ENCODE measurements around the gene KLHL25. TPM values are rescaled to one million over a fixed set of nuclear protein-coding genes. Genes with fewer than 3 reads are reported as not detected.

KLHL25 gene
- total RNA-seq (1 to 10 TPM; 4.1 to 9.0 (median 6.9) TPM), polyA plus RNA-seq (1 to 10 TPM; 3.0 to 7.7 (median 4.6) TPM)

GRCh38 chr15:85794598-85795336 lies at the start of gene KLHL25:
Gene KLHL25, minus strand, starts transcription at chr15:85794925. Its CDS starts 25,115 bp downstream, at chr15:85769810.
- Histone ChIP-seq H3K9me3 (no peaks in the 10 kb centered on the region), H3K27ac (peak within 1 kb of the TSS; percentile 84 to 95 (median 89)), H3K4me3 (peak within 1 kb of the TSS; percentile 69 to 94 (median 78)), H3K27me3 (no peaks in the 10 kb centered on the region), H3K36me3 (no peaks in the 10 kb centered on the region), H3K4me1 (peaks cover 0 to 24% (median 18%) of the 10 kb centered on the region in 4 donors)
- peak; percentile 97 for DNase-seq
- TF ChIP-seq POLR2AphosphoS5 (IDR thresholded peaks at IDR 0.05) = peak; percentile 63 to 94 (median 77)
- TF ChIP-seq EP300 (IDR thresholded peaks at IDR 0.05) = no peak
- TF ChIP-seq POLR2A (IDR thresholded peaks at IDR 0.05) = peak; percentile 21 to 69
- WGBS, 2 donors = 1% methylated on average over 70 to 71 of the region's 71 CpGs
- intact Hi-C loops (cut with DNase I) = loop anchor here (2.0 to 5.0 kb wide), 3 partner anchors 38 to 67 kb away; no protein-coding TSS in a partner anchor

DNA sequence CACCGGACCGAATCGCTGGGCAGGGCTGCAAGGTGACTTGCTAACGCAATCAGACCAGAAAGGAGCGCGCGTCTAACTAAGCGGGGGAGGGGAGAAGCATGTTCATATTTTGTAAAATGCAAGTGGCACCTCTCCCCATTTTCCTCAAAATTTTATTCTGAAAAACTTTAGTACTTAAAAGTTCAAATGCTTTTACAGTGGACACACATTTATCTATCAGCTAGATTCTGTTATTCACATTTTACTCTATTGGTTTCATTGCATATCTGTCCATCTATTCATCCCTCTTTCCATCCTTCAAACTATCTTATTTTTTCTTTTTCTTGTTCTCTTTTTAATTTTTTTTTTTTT lies 46.1 kb upstream of the KLHL25 start:
- intact Hi-C loops (cut with DNase I) = loop anchor here (1.0 kb wide), 1 partner anchor 110 kb away; no protein-coding TSS in a partner anchor
- H3K9me3 ChIP-seq = no peaks in the 10 kb centered on the region
- H3K36me3 ChIP-seq = no peaks in the 10 kb centered on the region
- WGBS, 2 donors = 0 to 1% methylated on average over 8 of the region's 8 CpGs
- peaks cover 0 to 12% (median 0%) of the 10 kb centered on the region in 3 donors for H3K27me3 ChIP-seq
- TF ChIP-seq CTCF (IDR thresholded peaks at IDR 0.05) (no peak), POLR2A (IDR thresholded peaks at IDR 0.05) (no peak), EP300 (IDR thresholded peaks at IDR 0.05) (no peak)
- H3K4me3 ChIP-seq = peak overlapping the region in 2 of 4 donors; percentile 31 to 32
- H3K27ac ChIP-seq = no peak overlapping the region
- DNase-seq = no peak
- H3K4me1 ChIP-seq = peaks cover 0 to 9% (median 4%) of the 10 kb centered on the region in 4 donors

DNA sequence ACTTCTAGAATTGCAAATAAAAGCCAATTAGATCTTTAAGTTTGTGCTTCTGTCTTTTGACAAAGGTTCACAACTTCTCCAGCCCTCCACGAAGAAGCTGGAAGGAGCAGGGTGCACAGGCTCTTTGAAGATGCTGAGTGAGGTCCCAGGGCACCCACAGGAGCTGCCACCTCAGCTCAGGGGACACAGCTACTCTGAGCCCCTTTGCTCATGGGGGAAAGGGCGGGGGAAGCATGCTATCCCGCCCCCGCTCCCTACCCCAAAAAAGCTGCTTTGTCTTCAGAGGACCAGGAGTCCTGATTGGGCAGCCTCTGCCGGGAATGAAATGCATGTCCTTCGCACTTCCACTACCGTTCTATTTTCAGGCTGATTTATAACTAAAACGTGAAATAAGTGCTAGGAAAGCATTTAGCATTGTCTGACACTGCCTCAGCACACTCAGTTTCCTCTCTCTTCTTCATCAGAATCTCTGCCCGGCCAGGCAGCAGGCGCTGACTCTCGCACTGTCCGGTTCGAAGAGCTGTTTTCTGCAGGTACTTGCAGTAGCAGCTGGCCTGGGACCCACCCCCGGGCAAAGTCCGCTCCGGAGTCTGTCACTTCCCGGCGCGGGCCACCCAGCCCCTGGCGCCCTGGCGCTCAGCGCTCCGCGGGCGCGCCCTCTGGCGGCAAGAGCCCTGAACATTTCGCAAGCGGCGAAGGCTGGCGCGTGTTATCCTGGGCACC lies 45.5 kb upstream of the KLHL25 start:
- Histone ChIP-seq H3K36me3 (no peaks in the 10 kb centered on the region), H3K4me1 (peaks cover 0 to 9% (median 4%) of the 10 kb centered on the region in 4 donors), H3K27me3 (peaks cover 0 to 12% (median 0%) of the 10 kb centered on the region in 3 donors), H3K27ac (peak overlapping the region in 1 of 4 donors; percentile 18), H3K9me3 (no peaks in the 10 kb centered on the region), H3K4me3 (peak overlapping the region; percentile 1 to 32 (median 31))
- intact Hi-C loops (cut with DNase I) = loop anchor here (1.0 kb wide), 1 partner anchor 110 kb away; no protein-coding TSS in a partner anchor
- WGBS, 2 donors = 2 to 7% methylated on average over 32 of the region's 32 CpGs
- TF ChIP-seq POLR2AphosphoS5 (IDR thresholded peaks at IDR 0.05) (peak in 1 of 4 donors; percentile 21), EP300 (IDR thresholded peaks at IDR 0.05) (no peak), CTCF (IDR thresholded peaks at IDR 0.05) (peak; percentile 67 to 91 (median 88)), POLR2A (IDR thresholded peaks at IDR 0.05) (no peak)
- DNase-seq = peak; percentile 89

GRCh38 chr15:85839643-85840042 lies 44.9 kb upstream of the KLHL25 start:
- H3K27ac ChIP-seq = no peak overlapping the region
- H3K27me3 ChIP-seq = peaks cover 0 to 12% (median 0%) of the 10 kb centered on the region in 3 donors
- intact Hi-C loops (cut with DNase I) = loop anchor here (1.0 to 10.0 kb wide), 3 partner anchors 109 to 525 kb away; no protein-coding TSS in a partner anchor
- no peak overlapping the region for H3K4me3 ChIP-seq
- WGBS, 2 donors = 50 to 81% methylated on average over 2 of the region's 2 CpGs
- TF ChIP-seq CTCF (IDR thresholded peaks at IDR 0.05) (no peak), EP300 (IDR thresholded peaks at IDR 0.05) (no peak), POLR2A (IDR thresholded peaks at IDR 0.05) (no peak), POLR2AphosphoS5 (IDR thresholded peaks at IDR 0.05) (no peak)
- no peak for DNase-seq
- peaks cover 0 to 9% (median 4%) of the 10 kb centered on the region in 4 donors for H3K4me1 ChIP-seq
- no peaks in the 10 kb centered on the region for H3K9me3 ChIP-seq
- H3K36me3 ChIP-seq = no peaks in the 10 kb centered on the region

Measured in sigmoid colon (tissue), 7 donors.